Neural progenitor cell (in vitro differentiated cells): ENCODE data around the gene DTNB. TPM values are rescaled to one million over a fixed set of nuclear protein-coding genes. Genes with fewer than 3 reads are reported as not detected.

Source experiments
- DNase-seq: peaks from one replicate; pipeline ENCODE4 v3.0.0-alpha.2; 2016; ENCODE audit warnings: low spot score
- H2AFZ ChIP-seq: fragments of 200-600 bp; sonication (generic); replicated peaks from 2 replicates; pipeline ENCODE4 v1.6.1; 2016; ENCODE audit warnings: antibody characterized with exemption
- H3F3A ChIP-seq: fragments of 200-600 bp; sonication (generic); 2 replicates; pipeline ENCODE4 v1.6.1; 2016; ENCODE audit warnings: antibody characterized with exemption, low read depth
- H3K27ac ChIP-seq: fragments of 200-600 bp; sonication (generic); 2 replicates; pipeline ENCODE4 v1.5.1; 2016; ENCODE audit warnings: mild to moderate bottlenecking
- H3K27me3 ChIP-seq: fragments of 200-600 bp; sonication (generic); 2 replicates; pipeline ENCODE4 v1.6.1; 2016; ENCODE audit warnings: mild to moderate bottlenecking, moderate library complexity
- H3K36me3 ChIP-seq: fragments of 200-600 bp; sonication (generic); 2 replicates; pipeline ENCODE4 v1.5.1; 2016
- H3K4me1 ChIP-seq: fragments of 200-600 bp; sonication (generic); 2 replicates; pipeline ENCODE4 v1.6.1; 2016; ENCODE audit warnings: mixed run types
- H3K4me2 ChIP-seq: fragments of 200-600 bp; sonication (generic); 2 replicates; pipeline ENCODE4 v1.6.1; 2016
- H3K4me3 ChIP-seq: fragments of 200-600 bp; sonication (generic); 2 replicates; pipeline ENCODE4 v1.5.1; 2016
- H3K79me2 ChIP-seq: fragments of 200-600 bp; sonication (generic); 2 replicates; pipeline ENCODE4 v1.6.1; 2016; ENCODE audit warnings: low read depth
- H3K9ac ChIP-seq: fragments of 200-600 bp; sonication (generic); 2 replicates; pipeline ENCODE4 v1.6.1; 2016
- H3K9me3 ChIP-seq: fragments of 200-600 bp; sonication (generic); 2 replicates; pipeline ENCODE4 v1.5.1; 2016; ENCODE audit warnings: low read depth
- H4K20me1 ChIP-seq: fragments of 200-600 bp; sonication (generic); 2 replicates; pipeline ENCODE4 v1.6.1; 2016; ENCODE audit warnings: low read depth
- H3K27ac Mint-ChIP-seq: 3 replicates; pipeline ENCODE4 v1.8.0; 2021; ENCODE audit warnings: mixed read lengths
- H3K27me3 Mint-ChIP-seq: 2 replicates; pipeline ENCODE4 v1.8.0; 2022; ENCODE audit warnings: low read depth, mild to moderate bottlenecking, inconsistent platforms, moderate library complexity, mixed read lengths; ENCODE audit not compliant: insufficient read depth
- H3K36me3 Mint-ChIP-seq: 3 replicates; pipeline ENCODE4 v1.8.0; 2021; ENCODE audit warnings: mixed read lengths
- H3K4me1 Mint-ChIP-seq: 3 replicates; pipeline ENCODE4 v1.8.0; 2021; ENCODE audit warnings: mixed read lengths
- H3K4me3 Mint-ChIP-seq: 3 replicates; pipeline ENCODE4 v1.8.0; 2021; ENCODE audit warnings: mild to moderate bottlenecking, moderate library complexity, mixed read lengths
- H3K9me3 Mint-ChIP-seq: 3 replicates; pipeline ENCODE4 v1.8.0; 2020; ENCODE audit warnings: mixed read lengths
- CTCF ChIP-seq: fragments of 200-600 bp; sonication (generic); IDR thresholded peaks from 2 replicates; pipeline ENCODE4 v1.5.1; 2017; ENCODE audit warnings: antibody characterized with exemption, mild to moderate bottlenecking
- EZH2 ChIP-seq: fragments of 200-600 bp; sonication (generic); IDR thresholded peaks from 2 replicates; pipeline ENCODE4 v1.6.1; 2017; ENCODE audit warnings: antibody characterized with exemption, mild to moderate bottlenecking, moderate library complexity
- EZH2phosphoT487 ChIP-seq: fragments of 200-600 bp; sonication (generic); IDR thresholded peaks from 2 replicates; pipeline ENCODE4 v1.6.1; 2017; ENCODE audit warnings: antibody characterized with exemption
- total RNA-seq: library from RNA; depleted of rRNA; stranded (reverse); fragments of >200 nt; gene quantifications from 2 replicates; pipeline ENCODE4 v1.2.3, GENCODE V29; 2015; ENCODE audit warnings: low replicate concordance

Gene DTNB
- total RNA-seq, 1 donor from 2014 or later = 27.1 TPM

DNA sequence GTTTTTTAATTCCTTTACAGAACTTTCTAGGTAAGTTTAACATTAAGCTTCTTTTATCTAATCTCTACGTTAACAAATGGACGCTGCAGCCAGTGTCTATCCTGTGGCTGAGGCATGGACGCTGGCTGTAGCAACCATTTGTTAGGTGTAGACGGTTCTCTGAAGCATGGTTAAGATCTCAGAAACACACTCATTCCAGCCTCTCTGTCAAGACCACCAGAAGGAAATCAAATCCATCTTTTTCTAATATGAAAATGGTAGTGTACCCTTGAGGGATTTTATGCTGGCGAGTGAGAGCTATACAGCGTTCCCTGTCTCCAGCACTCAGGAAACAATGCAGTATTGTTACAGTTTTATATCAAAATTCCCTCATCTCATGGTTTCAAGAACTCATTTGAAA is 78.0 kb downstream of the DTNB start:
- Histone ChIP-seq H3K9me3 (no peaks in the 10 kb centered on the region), H3K79me2 (no peaks in the 10 kb centered on the region), H3K4me2 (no peak overlapping the region), H4K20me1 (peaks cover 3% of the 10 kb centered on the region), H2AFZ (no peak overlapping the region), H3K4me1 (no peaks in the 10 kb centered on the region), H3K27me3 (no peaks in the 10 kb centered on the region), H3K27ac (no peak overlapping the region), H3K4me3 (no peak overlapping the region), H3F3A (no peaks in the 10 kb centered on the region), H3K36me3 (no peaks in the 10 kb centered on the region), H3K9ac (no peak overlapping the region)
- H3K9me3 Mint-ChIP-seq = no peaks in the 10 kb centered on the region
- H3K4me1 Mint-ChIP-seq = no peaks in the 10 kb centered on the region
- TF ChIP-seq CTCF (no peak), EZH2phosphoT487 (no peak), EZH2 (no peak)
- no peak overlapping the region for H3K4me3 Mint-ChIP-seq
- no peak overlapping the region for H3K27ac Mint-ChIP-seq
- no peaks in the 10 kb centered on the region for H3K27me3 Mint-ChIP-seq
- H3K36me3 Mint-ChIP-seq = peaks cover 4% of the 10 kb centered on the region
- no peak for DNase-seq

DNA sequence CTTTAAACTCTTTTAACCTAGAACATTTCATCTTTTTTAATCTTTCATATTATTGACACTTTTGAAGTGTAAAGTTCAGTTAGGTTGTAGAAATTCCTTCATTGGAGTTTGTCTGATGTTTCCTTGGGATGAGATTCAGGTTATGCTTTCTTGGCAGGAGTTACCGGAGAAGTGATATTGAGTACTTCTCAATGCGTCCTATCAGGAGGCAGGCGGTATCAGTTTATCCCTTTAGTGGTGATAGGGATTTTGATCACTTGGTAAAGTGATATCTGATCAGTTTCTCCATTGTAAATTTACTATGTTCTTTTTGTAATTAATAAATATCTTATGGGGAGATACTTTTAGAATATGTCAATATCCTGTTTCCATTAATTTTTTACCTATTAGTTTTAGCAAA is 78.4 kb downstream of the DTNB start:
- H3K4me3 ChIP-seq = no peak overlapping the region
- H3K27me3 ChIP-seq = no peaks in the 10 kb centered on the region
- no peak for DNase-seq
- no peaks in the 10 kb centered on the region for H3K9me3 ChIP-seq
- no peaks in the 10 kb centered on the region for H3K4me1 Mint-ChIP-seq
- peaks cover 6% of the 10 kb centered on the region for H3K36me3 Mint-ChIP-seq
- H3F3A ChIP-seq = no peaks in the 10 kb centered on the region
- H3K79me2 ChIP-seq = no peaks in the 10 kb centered on the region
- H3K27me3 Mint-ChIP-seq = no peaks in the 10 kb centered on the region
- H3K4me3 Mint-ChIP-seq = no peak overlapping the region
- H4K20me1 ChIP-seq = peaks cover 3% of the 10 kb centered on the region
- H3K4me2 ChIP-seq = no peak overlapping the region
- H3K9me3 Mint-ChIP-seq = no peaks in the 10 kb centered on the region
- no peak overlapping the region for H3K9ac ChIP-seq
- H3K36me3 ChIP-seq = no peaks in the 10 kb centered on the region
- no peaks in the 10 kb centered on the region for H3K4me1 ChIP-seq
- no peak overlapping the region for H2AFZ ChIP-seq
- no peak for TF ChIP-seq EZH2
- TF ChIP-seq EZH2phosphoT487 = no peak
- TF ChIP-seq CTCF = no peak
- H3K27ac Mint-ChIP-seq = no peak overlapping the region
- no peak overlapping the region for H3K27ac ChIP-seq

DNA sequence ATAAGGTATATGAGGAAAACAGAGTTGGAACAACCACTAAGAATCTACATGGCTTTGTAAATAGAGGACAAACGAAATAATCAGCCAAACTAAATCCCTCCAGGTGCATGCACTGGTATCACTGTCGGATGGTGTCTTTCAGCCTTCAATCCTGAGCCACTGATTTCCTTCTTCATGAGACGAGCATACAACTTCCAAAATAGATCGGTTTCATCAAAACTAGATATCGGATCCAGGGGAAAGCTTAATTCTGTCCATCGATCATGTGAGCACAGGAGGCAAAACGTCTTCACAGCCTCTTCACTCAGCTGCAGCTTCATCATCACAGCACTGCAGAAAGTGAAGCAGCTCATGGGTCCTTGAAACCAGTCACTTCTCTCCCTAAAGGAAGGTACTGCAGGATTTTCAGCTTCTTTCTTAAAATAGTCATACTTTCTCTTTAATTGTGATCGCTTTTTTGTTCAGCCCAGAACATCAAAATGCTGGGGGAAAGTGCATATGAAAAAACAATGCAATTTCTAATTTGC is 80.5 kb downstream of the DTNB start:
- H2AFZ ChIP-seq = no peak overlapping the region

More for the DNA sequence above, 80.5 kb downstream of the DTNB start:
- DNase-seq = no peak
- no peaks in the 10 kb centered on the region for H3K9me3 Mint-ChIP-seq
- Histone ChIP-seq H3K4me2 (no peak overlapping the region), H4K20me1 (peaks cover 12% of the 10 kb centered on the region), H3K27me3 (no peaks in the 10 kb centered on the region), H3K36me3 (no peaks in the 10 kb centered on the region), H3K4me3 (no peak overlapping the region), H3K9me3 (no peaks in the 10 kb centered on the region), H3K27ac (no peak overlapping the region), H3K4me1 (peaks cover 6% of the 10 kb centered on the region), H3F3A (no peaks in the 10 kb centered on the region), H3K79me2 (no peaks in the 10 kb centered on the region), H3K9ac (no peak overlapping the region)
- H3K36me3 Mint-ChIP-seq = peaks cover 2% of the 10 kb centered on the region
- no peak overlapping the region for H3K4me3 Mint-ChIP-seq
- no peak overlapping the region for H3K27ac Mint-ChIP-seq
- TF ChIP-seq EZH2 (no peak), CTCF (no peak), EZH2phosphoT487 (no peak)
- no peaks in the 10 kb centered on the region for H3K27me3 Mint-ChIP-seq
- H3K4me1 Mint-ChIP-seq = peaks cover 2% of the 10 kb centered on the region
